HepG2 (cell line): ENCODE data around the gene PDHA1. TPM values are rescaled to one million over a fixed set of nuclear protein-coding genes. Genes with fewer than 3 reads are reported as not detected.

ENCODE experiments used
- ATAC-seq: fragments of 200-7000 bp; cut with Tn5 transposase; 3 replicates; pipeline ENCODE4 v1.9.1; 2020; ENCODE audit warnings: mild to moderate bottlenecking, moderate library complexity
- BruUV-seq: library from RNA; stranded (reverse); fragments of 400-500 nt; replicated peaks from 2 replicates; lab custom pipeline; 2021; lab: Mats Ljungman, UMichigan
- CTCF ChIA-PET: fragments of 300-600 bp; formaldehyde crosslinking; extraction: SDS; loops from one replicate; lab custom pipeline; 2021; ENCODE audit warnings: low total read pairs, inconsistent platforms, low intra/inter-chr PET ratio; lab: Yijun Ruan, JAX
- POLR2A ChIA-PET: fragments of 350-600 bp; sonication (Branson Sonifier 250); formaldehyde crosslinking; loops from one replicate; lab custom pipeline; 2020; ENCODE audit warnings: antibody characterized with exemption, inconsistent platforms; lab: Yijun Ruan, JAX
- DNase-seq: peaks from one replicate; pipeline ENCODE4 v3.0.0-alpha.2; 2015; ENCODE audit warnings: low spot score
- FAIRE-seq: peaks from 3 replicates; lab custom pipeline; 2011; peaks lifted over from hg19 to GRCh38; lab: Jason Lieb, UNC
- H2AFZ ChIP-seq: one replicate; pipeline ENCODE4 v1.6.1; 2011; ENCODE audit warnings: low read length, inconsistent platforms
- H3K27ac ChIP-seq: fragments of 300-600 bp; 3 replicates; pipeline ENCODE4 v1.8.0; 2011; ENCODE audit warnings: mixed run types, mild to moderate bottlenecking, mixed read lengths, low read length, inconsistent platforms; ENCODE audit not compliant: insufficient read depth; ENCODE audit errors: extremely low read length
- H3K27me3 ChIP-seq, 2 experiments: fragments of 200-600 bp in 1 of 2; 2 replicates in 1 of 2; 3 replicates in 1 of 2; pipeline versions ENCODE4 v1.6.0 to v1.8.0; 2011; ENCODE audit warnings: low read length in 2 of 2, mild to moderate bottlenecking in 2 of 2, moderate library complexity in 2 of 2, inconsistent platforms in 1 of 2; ENCODE audit not compliant: insufficient read depth in 2 of 2, control insufficient read depth in 1 of 2
- H3K36me3 ChIP-seq, 2 experiments: fragments of 200-600 bp in 1 of 2; replicated peaks in 1 of 2; 2 replicates in 1 of 2; 3 replicates in 1 of 2; pipeline versions ENCODE4 v1.5.1 to v1.8.0; 2011; ENCODE audit warnings: low read length in 2 of 2, inconsistent platforms in 1 of 2; ENCODE audit not compliant: insufficient read depth in 2 of 2, control insufficient read depth in 1 of 2
- H3K4me1 ChIP-seq: 2 replicates; pipeline ENCODE4 v1.5.1; 2012; ENCODE audit warnings: low read length, inconsistent platforms; ENCODE audit not compliant: insufficient read depth
- H3K4me2 ChIP-seq: 2 replicates; pipeline ENCODE4 v1.6.0; 2011; ENCODE audit warnings: low read depth, low read length, inconsistent platforms
- H3K4me3 ChIP-seq, 3 experiments: fragments of 200-600 bp in 1 of 3; sonication (generic), shearing (Covaris generic) in 1 of 3; replicated peaks in 1 of 3; 2 replicates each; pipeline ENCODE4 v1.5.1; 2011 to 2016; ENCODE audit warnings: low read length in 3 of 3, inconsistent platforms in 2 of 3, low read depth in 2 of 3, mild to moderate bottlenecking in 2 of 3, control low read depth in 1 of 3, mixed read lengths in 1 of 3; ENCODE audit not compliant: insufficient read depth in 1 of 3
- H3K79me2 ChIP-seq: one replicate; pipeline ENCODE4 v1.6.1; 2011; ENCODE audit warnings: low read length, inconsistent platforms; ENCODE audit not compliant: insufficient read depth
- H3K9ac ChIP-seq: 2 replicates; pipeline ENCODE4 v1.6.0; 2011; ENCODE audit warnings: mild to moderate bottlenecking, low read depth, low read length, inconsistent platforms; ENCODE audit not compliant: insufficient read depth
- H3K9me3 ChIP-seq: 2 replicates; pipeline ENCODE4 v1.5.1; 2012; ENCODE audit warnings: mild to moderate bottlenecking, low read length
- H4K20me1 ChIP-seq: 2 replicates; pipeline ENCODE4 v1.6.0; 2011; ENCODE audit warnings: inconsistent platforms, mild to moderate bottlenecking, low read length, moderate library complexity; ENCODE audit not compliant: insufficient read depth
- BRCA1 ChIP-seq: sonication (generic); formaldehyde crosslinking; IDR thresholded peaks from 2 replicates; pipeline ENCODE4 v1.4.0; 2020; ENCODE audit warnings: missing genetic modification reagents
- GTF2F1 ChIP-seq: fragments of 150-350 bp; IDR thresholded peaks from 2 replicates; pipeline ENCODE4 v1.6.1; 2014; ENCODE audit warnings: low read length
- HHEX ChIP-seq: IDR thresholded peaks from 2 replicates; pipeline ENCODE4 v1.6.1; 2016; ENCODE audit warnings: control low read depth
- IRX3 ChIP-seq: sonication (generic); formaldehyde crosslinking; IDR thresholded peaks from 2 replicates; pipeline ENCODE4 v1.8.1; 2023; ENCODE audit warnings: mild to moderate bottlenecking, low read depth, missing genetic modification reagents, borderline replicate concordance
- MLLT10 ChIP-seq: sonication (generic); formaldehyde crosslinking; IDR thresholded peaks from 2 replicates; pipeline ENCODE4 v1.4.0; 2020; ENCODE audit warnings: missing genetic modification reagents
- SATB2 ChIP-seq: sonication (generic); formaldehyde crosslinking; IDR thresholded peaks from 2 replicates; pipeline ENCODE4 v1.5.0; 2020; ENCODE audit warnings: missing genetic modification reagents
- SRF ChIP-seq: IDR thresholded peaks from 2 replicates; pipeline ENCODE4 v1.6.1; 2011; ENCODE audit warnings: mild to moderate bottlenecking, low read depth, low read length, moderate library complexity
- TEAD2 ChIP-seq: sonication (generic); formaldehyde crosslinking; IDR thresholded peaks from 2 replicates; pipeline ENCODE4 v1.9.0; 2021; ENCODE audit warnings: missing genetic modification reagents
- TP53 ChIP-seq: sonication (generic); formaldehyde crosslinking; conservative IDR thresholded peaks from 2 replicates; pipeline ENCODE4 v1.4.0; 2020; ENCODE audit warnings: missing genetic modification reagents
- XRCC5 ChIP-seq: fragments of 200-400 bp; formaldehyde crosslinking; optimal IDR thresholded peaks from 2 replicates; pipeline ENCODE3; 2017; ENCODE audit warnings: mild to moderate bottlenecking, low read length
- ZNF264 ChIP-seq: sonication (generic); formaldehyde crosslinking; IDR thresholded peaks from 2 replicates; pipeline ENCODE4 v1.4.0; 2020; ENCODE audit warnings: missing genetic modification reagents
- ZNF563 ChIP-seq: sonication (generic); formaldehyde crosslinking; IDR thresholded peaks from 2 replicates; pipeline ENCODE4 v1.8.0; 2022; ENCODE audit warnings: mild to moderate bottlenecking, moderate library complexity, missing genetic modification reagents
- ZNF615 ChIP-seq: sonication (generic); formaldehyde crosslinking; IDR thresholded peaks from 2 replicates; pipeline ENCODE4 v1.5.0; 2020; ENCODE audit warnings: mild to moderate bottlenecking, missing genetic modification reagents, borderline replicate concordance
- ZNF709 ChIP-seq: sonication (generic); formaldehyde crosslinking; IDR thresholded peaks from 2 replicates; pipeline ENCODE4 v1.5.0; 2020; ENCODE audit warnings: mild to moderate bottlenecking, missing genetic modification reagents
- WGBS: methylation state at CpG from one replicate; pipeline ENCODE4 v1.1.6; 2017; ENCODE audit warnings: low lambda C conversion rate; 5-methylcytosine and 5-hydroxymethylcytosine counted together
- in situ Hi-C: cut with HindIII; loops from 2 replicates; pipeline ENCODE4 v1.10.0; 2017; ENCODE audit warnings: low pct_unique_long_range_greater_than_20kb; ENCODE audit not compliant: extremely low pct_ligation_motif_present
- intact Hi-C: fragments of 100-400 bp; cut with micrococcal nuclease; formaldehyde crosslinking; loops from one replicate; pipeline ENCODE4 v1.10.0; 2022; ENCODE audit not compliant: unreplicated experiment
- polyA plus RNA-seq, 8 experiments: library from polyadenylated mRNA; depleted of rRNA in 3 of 8; stranded (reverse) in 7 of 8; unstranded in 1 of 8; fragments of >200 nt; fragmentation: Illumina TruSeq in 4 of 8; extraction: Trizol in 4 of 8; gene quantifications; 2 replicates each; pipeline versions ENCODE4 v1.2.1 to v1.2.3, GENCODE V29; 2011 to 2016; ENCODE audit warnings: low read depth in 4 of 8, missing spikeins in 1 of 8, mixed read lengths in 1 of 8; ENCODE audit not compliant: insufficient read depth in 1 of 8
- total RNA-seq, 5 experiments: library from RNA; depleted of rRNA; stranded (reverse); fragments of >200 nt; fragmentation: Illumina TruSeq; extraction: Trizol; gene quantifications; 2 replicates each; pipeline ENCODE4 v1.2.3, GENCODE V29; 2016; ENCODE audit warnings: low read depth in 1 of 5
- TF ChIP-seq, protein P1 (sequence below): IDR thresholded peaks from 2 replicates; pipeline ENCODE4 v1.6.1; 2016; ENCODE audit warnings: mild to moderate bottlenecking, missing biosample characterization, missing genetic modification reagents
- TF ChIP-seq, protein P2 (sequence below): sonication (generic); formaldehyde crosslinking; conservative IDR thresholded peaks from 2 replicates; pipeline ENCODE4 v1.8.0; 2022; ENCODE audit warnings: missing genetic modification reagents
- TF ChIP-seq, protein P3 (sequence below): sonication (generic); formaldehyde crosslinking; IDR thresholded peaks from 2 replicates; pipeline ENCODE4 v1.4.0; 2020; ENCODE audit warnings: mild to moderate bottlenecking, missing genetic modification reagents

The PDHA1 gene
- total and polyA plus RNA-seq, 2 of the 13 experiments (the other 11 are each of a cell fraction or from before 2014, with no cell fraction given): 177 to 249 TPM

DNA sequence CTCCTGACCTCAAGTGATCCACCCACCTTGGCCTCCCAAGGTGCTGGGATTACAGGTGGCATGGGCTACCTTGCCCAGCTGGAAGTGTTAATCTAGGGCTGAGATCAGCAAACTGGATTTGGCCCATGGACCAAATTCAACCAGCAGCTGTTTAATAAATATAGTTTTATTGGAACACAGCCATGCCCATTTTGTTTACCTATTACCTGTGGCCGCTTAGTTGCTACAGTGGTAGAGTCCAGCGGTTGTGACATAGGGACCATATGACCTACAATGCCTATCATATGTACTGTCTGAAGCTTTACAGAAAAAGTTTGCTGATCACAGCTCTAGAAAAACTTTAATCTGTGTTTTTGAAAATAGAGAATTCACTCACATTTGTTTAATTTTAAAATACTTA lies 17.2 kb upstream of the PDHA1 start (continued):
- TF ChIP-seq, protein P1, sequence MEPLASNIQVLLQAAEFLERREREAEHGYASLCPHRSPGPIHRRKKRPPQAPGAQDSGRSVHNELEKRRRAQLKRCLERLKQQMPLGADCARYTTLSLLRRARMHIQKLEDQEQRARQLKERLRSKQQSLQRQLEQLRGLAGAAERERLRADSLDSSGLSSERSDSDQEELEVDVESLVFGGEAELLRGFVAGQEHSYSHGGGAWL: no peak
- no peak for TF ChIP-seq ZNF264
- no peak for TF ChIP-seq ZNF709

DNA sequence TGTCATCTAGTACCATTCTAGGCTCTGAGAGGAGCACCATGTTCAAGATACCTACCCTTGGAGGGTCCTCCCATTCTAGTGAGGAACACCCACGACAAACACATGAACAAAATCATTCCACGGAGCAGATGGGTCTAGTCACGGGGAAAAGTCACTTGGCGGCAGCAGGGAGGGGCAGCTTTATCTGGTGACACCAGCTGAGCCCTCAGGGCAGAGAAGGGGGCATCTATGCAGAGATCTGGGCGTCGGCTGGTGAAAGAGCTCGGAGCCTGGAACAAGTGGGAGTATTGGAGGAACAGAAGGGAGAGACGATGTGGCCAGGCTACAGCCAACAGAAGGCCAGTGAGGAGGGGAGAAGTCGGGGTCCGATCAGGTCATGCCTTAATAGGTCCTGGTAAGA lies 11.9 kb upstream of the PDHA1 start:
- no peaks in the 10 kb centered on the region for H3K79me2 ChIP-seq
- ChIA-PET POLR2A (no interaction called here), CTCF (no interaction called here)
- intact Hi-C loops: no loop called here
- in situ Hi-C loops: loop anchor here (5.0 to 25.0 kb wide), 3 partner anchors 317 to 935 kb away; no protein-coding TSS in a partner anchor
- H3K4me3 ChIP-seq: no peak overlapping the region
- FAIRE-seq: no peak
- no peak overlapping the region for H3K27ac ChIP-seq
- no peak overlapping the region for H3K9ac ChIP-seq
- BruUV-seq: no TSS peak
- no peaks in the 10 kb centered on the region for H3K36me3 ChIP-seq
- no peaks in the 10 kb centered on the region for H3K4me1 ChIP-seq
- ATAC-seq: no peak
- H3K27me3 ChIP-seq: no peaks in the 10 kb centered on the region; a peak in 1 of 5 replicates
- H2AFZ ChIP-seq: no peak overlapping the region
- 67% methylated on average over 9 of the region's 10 CpGs for WGBS
- H4K20me1 ChIP-seq: no peaks in the 10 kb centered on the region
- DNase-seq: no peak
- H3K4me2 ChIP-seq: no peak overlapping the region
- no peaks in the 10 kb centered on the region for H3K9me3 ChIP-seq
- TF ChIP-seq TEAD2 (CRISPR knock-in tag) (no peak), SATB2 (CRISPR knock-in tag) (no peak), MLLT10 (CRISPR knock-in tag) (no peak), HHEX (no peak), BRCA1 (CRISPR knock-in tag) (no peak), IRX3 (no peak), ZNF563 (CRISPR knock-in tag) (no peak), GTF2F1 (no peak), ZNF615 (CRISPR knock-in tag) (no peak), SRF (no peak), XRCC5 (no peak), TP53 (CRISPR knock-in tag) (no peak)
- TF ChIP-seq, protein P2, sequence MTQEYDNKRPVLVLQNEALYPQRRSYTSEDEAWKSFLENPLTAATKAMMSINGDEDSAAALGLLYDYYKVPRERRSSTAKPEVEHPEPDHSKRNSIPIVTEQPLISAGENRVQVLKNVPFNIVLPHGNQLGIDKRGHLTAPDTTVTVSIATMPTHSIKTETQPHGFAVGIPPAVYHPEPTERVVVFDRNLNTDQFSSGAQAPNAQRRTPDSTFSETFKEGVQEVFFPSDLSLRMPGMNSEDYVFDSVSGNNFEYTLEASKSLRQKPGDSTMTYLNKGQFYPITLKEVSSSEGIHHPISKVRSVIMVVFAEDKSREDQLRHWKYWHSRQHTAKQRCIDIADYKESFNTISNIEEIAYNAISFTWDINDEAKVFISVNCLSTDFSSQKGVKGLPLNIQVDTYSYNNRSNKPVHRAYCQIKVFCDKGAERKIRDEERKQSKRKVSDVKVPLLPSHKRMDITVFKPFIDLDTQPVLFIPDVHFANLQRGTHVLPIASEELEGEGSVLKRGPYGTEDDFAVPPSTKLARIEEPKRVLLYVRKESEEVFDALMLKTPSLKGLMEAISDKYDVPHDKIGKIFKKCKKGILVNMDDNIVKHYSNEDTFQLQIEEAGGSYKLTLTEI: no peak
- TF ChIP-seq, protein P3, sequence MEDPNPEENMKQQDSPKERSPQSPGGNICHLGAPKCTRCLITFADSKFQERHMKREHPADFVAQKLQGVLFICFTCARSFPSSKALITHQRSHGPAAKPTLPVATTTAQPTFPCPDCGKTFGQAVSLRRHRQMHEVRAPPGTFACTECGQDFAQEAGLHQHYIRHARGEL: no peak
